Mucosa of descending colon (tissue), 3 donors: Measurements from ENCODE around the gene ARMS2. TPM values are rescaled to one million over a fixed set of nuclear protein-coding genes. Genes with fewer than 3 reads are reported as not detected.
A peak's percentile ranks its signal among the peaks of the same experiment; 100 is the strongest.

Source experiments
- ATAC-seq: fragments of 200-7000 bp; cut with Tn5 transposase; one replicate; pipeline ENCODE4 v1.9.1; 2020; ENCODE audit warnings: mild to moderate bottlenecking, moderate library complexity
- DNase-seq, 3 donors: peaks; one replicate each; pipeline ENCODE4 v3.0.0-alpha.2; 2020
- H3K36me3 ChIP-seq: fragments of 200-600 bp; one replicate; pipeline ENCODE4 v1.8.0; 2021; ENCODE audit warnings: low read depth, mild to moderate bottlenecking
- H3K4me1 ChIP-seq: fragments of 200-600 bp; one replicate; pipeline ENCODE4 v1.8.0; 2021; ENCODE audit warnings: low read depth, mild to moderate bottlenecking
- H3K4me3 ChIP-seq: fragments of 200-600 bp; one replicate; pipeline ENCODE4 v1.8.0; 2021; ENCODE audit warnings: mild to moderate bottlenecking
- H3K9me3 ChIP-seq: fragments of 200-600 bp; one replicate; pipeline ENCODE4 v1.8.0; 2021; ENCODE audit warnings: mild to moderate bottlenecking
- intact Hi-C, 2 donors: fragments of 100-400 bp; cut with DNase I in 1 of 2; cut with micrococcal nuclease in 1 of 2; formaldehyde crosslinking; loops; one replicate each; pipeline versions ENCODE4 v1.11.0 to v1.11.1; 2022; cut with DNase I, micrococcal nuclease
- total RNA-seq, 3 donors: library from RNA; stranded (reverse); fragmentation: NEBNext Ultra II Directional in 2 of 3; extraction: Animal tissue kit (Norgen Biotek cat#: 25700) in 2 of 3; gene quantifications; one replicate each; pipeline versions ENCODE4 v1.2.1 to v1.2.4, GENCODE V29; 2021 to 2023
- TF ChIP-seq, protein P1 (sequence below): fragments of 200-600 bp; IDR thresholded peaks from one replicate; pipeline ENCODE4 v1.8.0; 2022; ENCODE audit warnings: antibody characterized with exemption, mild to moderate bottlenecking
- donor health status: DM: no; HTN: no; CAD: no; lungs with moderate emphysema.
- donor health status: DM: no; HTN: no; CAD: no.
- donor health status: DM: no; HTN: yes; CAD: no.

ARMS2 gene
- total RNA-seq, 3 donors from 2014 or later, result not detected

DNA sequence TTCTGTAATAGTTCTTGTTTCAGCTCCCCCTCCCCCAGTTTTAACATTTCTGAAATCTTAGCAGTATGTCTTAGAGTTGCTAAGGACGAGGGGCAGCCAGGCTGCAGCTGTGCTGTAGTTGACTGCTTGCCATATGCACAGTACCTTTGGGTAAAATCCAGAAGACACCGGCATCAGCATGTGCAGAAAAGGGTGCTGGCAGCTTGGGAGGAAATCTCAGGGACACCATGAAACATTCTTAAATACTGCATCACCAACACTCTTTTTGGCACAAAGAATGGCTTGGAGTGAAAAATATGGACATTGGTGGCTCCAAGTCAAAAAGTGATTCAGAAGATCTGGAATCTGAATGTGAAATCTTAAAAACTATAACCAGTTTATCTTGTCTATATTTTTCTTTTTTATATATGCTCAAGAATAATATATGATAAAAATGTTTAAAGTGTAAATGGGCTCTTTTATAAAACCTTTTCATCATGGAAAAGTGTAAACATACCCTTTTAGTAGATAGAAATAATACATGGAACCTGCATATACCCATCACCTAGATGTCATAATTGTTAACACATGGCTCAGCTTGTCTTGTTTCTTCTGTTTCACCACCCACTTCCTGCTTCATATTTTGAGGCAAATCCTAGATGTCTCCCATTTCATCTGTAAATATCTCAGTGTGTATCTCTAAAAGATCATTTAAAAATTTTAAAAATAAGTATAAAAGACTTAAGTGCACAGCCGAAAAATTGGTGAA, 34.4 kb upstream of the ARMS2 start:
- no peaks in the 10 kb centered on the region for H3K4me1 ChIP-seq
- ATAC-seq (no peak), DNase-seq (no peak)
- H3K9me3 ChIP-seq, result no peaks in the 10 kb centered on the region
- H3K36me3 ChIP-seq, result no peaks in the 10 kb centered on the region
- intact Hi-C loops, result no loop called here
- H3K4me3 ChIP-seq, result no peak overlapping the region
- TF ChIP-seq, protein P1, sequence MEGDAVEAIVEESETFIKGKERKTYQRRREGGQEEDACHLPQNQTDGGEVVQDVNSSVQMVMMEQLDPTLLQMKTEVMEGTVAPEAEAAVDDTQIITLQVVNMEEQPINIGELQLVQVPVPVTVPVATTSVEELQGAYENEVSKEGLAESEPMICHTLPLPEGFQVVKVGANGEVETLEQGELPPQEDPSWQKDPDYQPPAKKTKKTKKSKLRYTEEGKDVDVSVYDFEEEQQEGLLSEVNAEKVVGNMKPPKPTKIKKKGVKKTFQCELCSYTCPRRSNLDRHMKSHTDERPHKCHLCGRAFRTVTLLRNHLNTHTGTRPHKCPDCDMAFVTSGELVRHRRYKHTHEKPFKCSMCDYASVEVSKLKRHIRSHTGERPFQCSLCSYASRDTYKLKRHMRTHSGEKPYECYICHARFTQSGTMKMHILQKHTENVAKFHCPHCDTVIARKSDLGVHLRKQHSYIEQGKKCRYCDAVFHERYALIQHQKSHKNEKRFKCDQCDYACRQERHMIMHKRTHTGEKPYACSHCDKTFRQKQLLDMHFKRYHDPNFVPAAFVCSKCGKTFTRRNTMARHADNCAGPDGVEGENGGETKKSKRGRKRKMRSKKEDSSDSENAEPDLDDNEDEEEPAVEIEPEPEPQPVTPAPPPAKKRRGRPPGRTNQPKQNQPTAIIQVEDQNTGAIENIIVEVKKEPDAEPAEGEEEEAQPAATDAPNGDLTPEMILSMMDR, result no peak

DNA sequence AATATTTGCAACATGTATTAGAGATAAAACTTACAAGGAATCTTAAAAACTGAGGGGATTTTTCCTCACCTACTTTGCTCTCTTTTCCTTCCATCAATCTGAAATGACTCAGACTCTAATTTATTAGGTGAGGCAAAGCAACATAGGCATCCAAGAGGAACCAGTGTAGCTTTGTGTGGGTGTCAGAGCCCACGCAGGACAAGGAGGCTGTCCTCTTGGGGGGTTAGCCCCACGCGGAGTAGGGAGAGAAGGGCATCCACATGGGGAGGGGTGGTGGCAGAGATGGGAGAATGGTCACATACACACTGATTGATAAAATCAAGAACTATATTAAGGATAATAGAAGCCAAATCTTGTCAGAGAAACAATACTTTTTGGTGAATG, 33.8 kb upstream of the ARMS2 start:
- H3K9me3 ChIP-seq, result no peaks in the 10 kb centered on the region
- H3K4me3 ChIP-seq, result no peak overlapping the region
- H3K36me3 ChIP-seq, result no peaks in the 10 kb centered on the region
- no peaks in the 10 kb centered on the region for H3K4me1 ChIP-seq
- ATAC-seq (no peak), DNase-seq (no peak)
- TF ChIP-seq, protein P1, result no peak
- intact Hi-C loops, result no loop called here

DNA sequence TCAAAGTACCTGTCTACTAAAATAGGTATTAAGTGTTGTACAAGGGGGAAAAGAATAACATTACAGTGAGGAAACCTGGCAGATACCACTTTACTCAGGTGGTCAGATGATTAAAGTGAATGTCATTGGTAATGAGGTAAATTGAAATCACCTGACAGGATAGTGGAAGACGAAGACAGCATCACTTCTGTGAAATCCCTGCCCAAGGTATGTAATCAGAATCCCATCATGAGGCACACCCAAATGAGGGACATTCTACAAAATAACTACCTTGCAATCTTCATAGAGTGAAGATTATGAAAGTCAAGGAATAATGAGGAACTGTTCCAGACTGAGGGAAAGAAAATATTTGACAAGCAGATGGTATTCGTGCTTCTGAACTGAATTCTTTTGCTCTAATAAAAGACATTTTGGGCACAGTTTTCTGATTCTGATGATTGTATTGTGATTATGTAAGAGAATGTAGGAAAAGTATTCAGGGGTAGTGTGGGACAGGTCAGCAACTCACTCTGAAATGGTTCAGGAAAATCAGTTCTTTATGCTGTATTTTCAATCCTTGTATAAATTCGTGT, 33.3 kb upstream of the ARMS2 start:
- no peaks in the 10 kb centered on the region for H3K36me3 ChIP-seq
- DNase-seq (no peak), ATAC-seq (no peak)
- no peaks in the 10 kb centered on the region for H3K4me1 ChIP-seq
- no peaks in the 10 kb centered on the region for H3K9me3 ChIP-seq
- TF ChIP-seq, protein P1, result no peak
- intact Hi-C loops, result no loop called here
- no peak overlapping the region for H3K4me3 ChIP-seq

DNA sequence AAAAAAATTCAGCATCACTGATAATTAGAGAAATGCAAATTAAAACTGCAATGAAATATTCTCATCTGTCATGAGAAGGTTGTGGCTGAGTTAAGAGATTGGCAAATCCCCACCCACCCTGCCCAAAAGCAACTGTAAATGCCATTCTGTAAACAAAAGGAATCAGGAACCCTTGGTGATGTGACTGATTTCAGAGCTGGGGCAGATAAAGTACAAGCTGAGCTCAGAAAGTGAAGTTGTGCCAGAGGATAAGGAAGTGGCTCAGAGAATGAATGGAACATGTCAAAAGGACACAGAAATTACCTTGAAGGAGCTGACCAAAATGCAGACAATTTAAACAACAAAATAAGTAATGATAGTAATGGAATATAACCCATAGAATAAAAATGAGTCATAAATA, 32.7 kb upstream of the ARMS2 start:
- Histone ChIP-seq H3K9me3 (no peaks in the 10 kb centered on the region), H3K36me3 (no peaks in the 10 kb centered on the region), H3K4me1 (no peaks in the 10 kb centered on the region), H3K4me3 (no peak overlapping the region)
- intact Hi-C loops, result no loop called here
- TF ChIP-seq, protein P1, result no peak
- ATAC-seq (no peak), DNase-seq (no peak)

DNA sequence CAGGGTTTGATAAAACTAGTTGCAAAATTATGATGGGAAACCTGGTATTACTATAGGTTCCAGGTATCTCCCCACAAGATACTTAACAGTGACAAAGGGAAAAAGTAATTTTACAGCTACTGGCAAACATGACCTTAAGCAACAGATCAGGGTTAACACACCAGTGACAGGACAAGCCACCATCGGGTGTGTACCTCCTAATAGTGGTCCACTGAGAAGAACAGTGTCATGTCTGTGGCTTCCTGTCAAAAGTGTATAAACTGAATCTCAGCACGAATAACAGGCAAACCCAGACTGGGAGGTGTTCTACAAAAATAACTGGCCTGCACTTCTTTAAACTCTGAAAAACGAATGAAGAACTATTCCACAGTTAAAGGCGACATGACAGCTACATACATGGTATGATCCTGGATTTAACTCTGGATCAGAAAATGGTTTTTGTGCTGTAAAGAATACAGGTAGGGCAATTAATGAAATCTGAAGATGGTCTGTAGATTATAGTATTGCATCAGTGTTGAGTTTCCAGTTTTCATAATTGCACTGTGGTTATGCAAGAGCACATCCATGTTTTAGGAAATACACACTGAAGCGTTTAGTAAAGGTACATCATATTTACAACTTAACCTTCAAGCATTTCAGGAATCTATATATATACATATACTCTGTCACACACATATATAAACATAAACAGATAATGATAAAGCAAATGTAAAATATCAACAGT, 32.0 kb upstream of the ARMS2 start:
- no peak overlapping the region for H3K4me3 ChIP-seq
- DNase-seq (peak in 1 of 3 donors; percentile 10), ATAC-seq (peak; percentile 67)
- no peaks in the 10 kb centered on the region for H3K36me3 ChIP-seq
- intact Hi-C loops, result no loop called here
- no peaks in the 10 kb centered on the region for H3K9me3 ChIP-seq
- TF ChIP-seq, protein P1, result no peak
- H3K4me1 ChIP-seq, result no peaks in the 10 kb centered on the region
